ENCODE data around the gene SPIRE2.
A peak's percentile ranks its signal among the peaks of the same experiment; 100 is the strongest.

SPIRE2 gene

DNA sequence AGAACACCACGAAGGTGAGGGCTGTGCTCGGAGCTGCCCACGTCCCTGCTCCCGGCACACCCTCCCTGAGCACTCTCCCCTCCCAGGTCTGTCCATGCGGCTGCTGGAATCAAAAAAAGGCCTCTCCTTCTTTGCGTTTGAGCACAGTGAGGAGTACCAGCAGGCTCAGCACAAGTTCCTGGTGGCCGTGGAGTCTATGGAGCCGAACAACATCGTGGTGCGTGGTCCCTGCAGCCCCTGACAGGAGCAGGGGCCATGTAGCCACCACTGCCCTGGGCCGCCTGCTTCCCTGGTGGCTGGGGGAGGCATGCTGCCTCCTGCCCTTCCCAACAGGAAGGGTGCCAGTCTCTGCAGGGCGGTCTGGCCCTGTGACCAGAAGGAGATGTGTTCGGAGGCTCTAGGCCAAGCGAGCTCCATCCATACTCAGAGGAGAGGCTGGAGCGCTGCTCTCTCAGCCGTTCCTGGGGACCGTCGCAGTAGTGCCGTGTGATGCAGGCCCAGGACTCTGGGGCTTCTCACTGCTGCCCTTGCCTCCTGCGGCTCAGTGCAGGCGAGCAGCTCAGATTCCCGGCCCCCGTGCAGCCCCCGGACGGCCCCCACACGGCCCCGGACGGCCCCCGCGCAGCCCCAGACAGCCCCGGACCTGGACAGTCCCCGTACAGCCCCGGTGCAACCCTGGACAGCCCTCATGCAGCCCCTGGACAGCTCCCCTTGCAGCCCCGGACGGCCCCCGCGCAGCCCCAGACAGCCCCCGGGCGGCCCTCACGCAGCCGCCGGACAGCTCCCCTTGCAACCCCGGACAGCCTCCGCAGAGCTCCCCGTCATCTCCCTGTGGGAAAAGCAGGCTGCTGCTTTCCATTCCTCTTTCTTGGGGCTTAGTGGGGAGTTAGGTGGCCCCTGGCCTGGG, 65.6 kb downstream of the SPIRE2 start:
- DNase-seq: no peak

DNA sequence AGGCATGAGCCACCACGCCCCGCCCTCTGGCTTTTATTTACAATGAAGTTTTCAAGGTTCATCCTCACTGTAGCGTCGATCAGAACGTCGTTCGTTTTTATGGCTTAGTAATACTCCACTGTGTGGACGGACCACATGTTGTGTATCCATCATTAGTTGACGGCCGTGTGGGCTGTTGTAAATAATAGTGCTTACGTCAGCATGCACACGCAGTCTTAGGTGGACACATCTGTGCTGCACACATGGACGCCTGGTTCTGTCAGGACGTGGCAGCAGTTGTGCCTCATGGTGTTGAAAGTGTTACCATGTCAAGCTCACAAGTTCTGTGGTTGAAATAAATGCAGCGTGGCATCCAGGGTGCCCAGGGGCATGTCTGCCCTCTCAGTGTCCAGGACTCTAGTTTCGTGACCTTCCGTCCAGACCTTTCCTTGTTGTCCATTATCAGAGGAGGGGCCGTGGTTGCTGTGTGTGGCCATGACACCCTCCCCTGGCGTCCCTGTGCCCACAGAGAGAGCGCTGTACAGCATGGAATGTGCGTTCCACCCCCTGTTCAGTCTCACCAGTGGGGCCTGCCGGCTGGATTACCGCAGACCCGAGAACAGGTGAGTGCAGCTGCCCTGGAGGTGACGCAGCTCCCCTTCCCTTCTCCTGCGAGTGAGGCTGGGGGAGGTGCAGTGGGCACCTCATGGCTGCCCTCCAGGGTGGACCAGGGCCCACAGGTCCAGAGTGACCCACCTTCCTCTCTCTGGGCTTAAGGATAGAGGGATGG, 67.4 kb downstream of the SPIRE2 start:
- DNase-seq: no peak

DNA sequence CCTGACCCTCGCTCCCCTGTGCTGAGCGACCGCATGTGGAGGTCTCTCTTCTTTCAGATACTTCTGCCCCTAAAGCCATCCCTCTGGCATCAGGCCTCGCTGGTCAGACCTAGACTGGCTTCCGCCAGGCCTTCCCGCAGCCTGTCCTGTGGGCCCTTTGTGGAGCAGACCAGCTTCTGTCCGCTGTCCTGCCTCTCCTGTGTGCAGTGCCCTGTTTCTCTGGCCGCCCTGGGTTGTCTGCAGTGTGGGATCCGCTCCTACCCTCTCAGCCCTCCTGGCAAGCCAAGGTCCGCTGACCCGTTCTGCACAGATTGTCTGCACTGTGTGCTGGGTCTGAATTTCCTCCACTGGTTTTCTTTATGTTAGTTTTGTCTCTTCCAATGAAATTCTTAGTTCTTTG, 68.9 kb downstream of the SPIRE2 start:
- DNase-seq: no peak

DNA sequence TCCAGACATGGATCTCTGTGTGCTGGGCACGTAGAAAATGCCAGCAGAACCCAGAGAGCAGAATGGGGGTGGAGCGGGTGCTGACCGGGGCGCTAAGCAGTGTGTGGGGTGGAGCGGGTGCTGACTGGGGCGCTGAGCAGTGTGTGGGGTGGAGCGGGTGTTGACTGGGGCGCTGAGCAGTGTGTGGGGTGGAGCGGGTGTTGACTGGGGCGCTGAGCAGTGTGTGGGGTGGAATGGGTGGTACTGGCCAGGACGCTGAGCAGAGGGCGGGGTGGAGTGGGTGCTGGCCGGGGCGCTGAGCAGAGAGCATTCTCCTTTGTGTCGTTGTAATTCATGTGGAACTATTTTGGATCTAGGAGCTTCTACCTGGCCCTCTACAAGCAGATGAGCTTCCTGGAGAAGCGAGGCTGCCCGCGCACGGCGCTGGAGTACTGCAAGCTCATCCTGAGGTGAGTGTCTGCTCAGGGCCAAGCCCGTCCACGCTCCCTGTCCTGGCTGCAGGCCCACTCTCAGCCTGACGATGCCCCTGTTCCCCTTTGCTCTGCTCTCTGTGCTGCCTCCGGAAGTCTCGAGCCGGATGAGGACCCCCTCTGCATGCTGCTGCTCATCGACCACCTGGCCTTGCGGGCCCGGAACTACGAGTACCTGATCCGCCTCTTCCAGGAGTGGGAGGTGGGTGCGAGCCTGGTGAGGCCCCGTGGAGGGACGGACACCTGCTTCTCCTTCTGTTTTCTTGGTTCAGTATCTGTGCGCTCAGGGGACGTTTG, 70.1 kb downstream of the SPIRE2 start:
- DNase-seq: no peak

DNA sequence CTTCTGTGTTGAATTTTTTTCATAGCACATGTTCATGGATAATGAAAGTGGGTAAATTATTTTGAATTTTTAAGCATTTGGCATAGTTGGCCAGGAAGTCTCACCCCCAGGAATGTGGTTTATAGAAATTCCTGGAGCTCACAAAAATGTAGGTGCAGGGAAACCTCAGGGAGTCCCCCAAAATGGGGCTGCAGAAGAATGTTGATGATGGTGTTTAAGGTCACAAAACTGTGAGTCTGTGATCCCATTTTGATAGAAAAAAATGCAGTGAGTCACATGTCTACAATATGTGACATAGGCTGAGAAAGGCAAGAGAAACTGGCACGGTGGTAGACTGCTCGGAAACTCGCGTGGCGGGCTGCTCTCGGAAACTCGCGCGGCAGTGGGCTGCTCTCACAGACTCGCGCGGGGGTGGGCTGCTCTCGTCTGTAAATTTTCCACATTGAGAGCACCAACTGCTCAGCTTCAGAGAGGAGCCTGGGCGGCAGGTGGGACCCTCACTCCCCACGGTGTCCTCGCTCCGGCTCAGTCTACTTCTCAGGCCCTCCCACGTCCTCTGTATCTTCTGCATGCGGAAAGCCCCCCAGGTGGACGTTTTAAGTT, 71.7 kb downstream of the SPIRE2 start:
- no peak for DNase-seq

DNA sequence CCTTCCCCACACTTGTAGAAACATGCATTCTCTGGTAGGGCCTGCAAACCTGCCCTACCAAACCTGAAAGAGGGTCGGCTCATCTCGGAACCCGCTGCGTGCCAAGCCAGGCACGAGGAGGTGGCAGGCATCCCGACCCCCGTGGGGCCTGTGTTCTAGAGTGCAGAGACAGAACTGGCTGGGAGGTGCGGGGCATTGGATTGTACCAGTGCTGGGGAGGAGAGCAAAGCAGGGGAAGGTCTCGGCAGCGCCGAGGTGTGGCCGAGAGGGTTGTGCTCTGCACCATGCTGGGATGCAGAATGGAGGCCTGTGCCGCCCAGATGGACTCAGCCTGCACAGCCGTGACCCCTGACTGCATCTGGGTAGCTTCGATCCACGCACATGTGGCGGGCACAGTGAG, 72.6 kb downstream of the SPIRE2 start:
- DNase-seq: no peak

DNA sequence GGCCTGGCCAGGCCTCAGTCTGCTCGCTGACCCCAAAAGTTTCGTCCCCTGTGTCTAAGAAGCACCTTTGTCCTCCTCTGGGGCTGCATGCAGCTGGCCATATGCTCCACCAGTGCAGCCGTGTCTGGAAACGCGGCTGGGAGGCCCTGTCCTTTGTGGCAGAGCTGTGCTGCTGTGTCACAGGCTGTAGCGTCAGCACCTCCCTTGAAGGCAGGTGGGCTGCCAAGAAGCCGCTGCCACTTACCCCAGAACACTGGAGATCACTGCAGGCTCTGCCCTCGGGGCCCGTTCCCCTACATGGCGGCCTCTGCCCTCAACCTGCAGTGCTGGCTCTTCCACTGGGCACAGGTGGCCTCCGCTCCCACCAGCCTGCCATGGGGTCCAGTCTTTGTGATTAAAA, 74.7 kb downstream of the SPIRE2 start:
- DNase-seq: no peak

DNA sequence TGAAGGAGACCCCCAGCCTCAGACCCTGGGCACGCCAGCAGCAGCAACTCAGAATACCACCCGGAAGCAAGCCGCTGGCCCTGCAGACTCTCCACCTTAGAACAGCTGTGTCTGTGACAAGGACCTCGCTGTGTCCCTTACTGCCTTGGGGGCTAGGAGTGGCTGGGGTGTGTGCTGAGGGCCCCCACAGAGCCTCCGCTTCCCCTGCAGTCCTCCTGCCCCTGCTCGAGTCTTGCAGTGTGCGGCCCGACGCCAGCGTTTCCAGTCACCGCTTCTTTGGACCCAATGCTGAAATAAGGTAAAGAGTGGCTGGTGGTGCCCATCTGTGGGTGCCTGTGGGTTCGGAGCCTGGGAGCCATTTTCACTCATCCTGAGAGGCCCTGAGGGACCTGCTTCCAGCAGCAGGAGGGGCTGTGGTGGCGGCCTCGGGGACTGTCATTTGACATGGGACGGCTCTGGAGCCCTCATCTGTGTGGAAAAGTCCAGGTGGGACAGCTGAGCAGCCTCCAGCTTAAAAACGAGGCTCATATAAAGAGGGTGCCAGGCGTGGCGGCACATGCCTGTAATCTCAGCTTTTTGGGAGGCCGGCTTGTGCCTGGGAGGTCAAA, 75.7 kb downstream of the SPIRE2 start:
- no peak for DNase-seq

DNA sequence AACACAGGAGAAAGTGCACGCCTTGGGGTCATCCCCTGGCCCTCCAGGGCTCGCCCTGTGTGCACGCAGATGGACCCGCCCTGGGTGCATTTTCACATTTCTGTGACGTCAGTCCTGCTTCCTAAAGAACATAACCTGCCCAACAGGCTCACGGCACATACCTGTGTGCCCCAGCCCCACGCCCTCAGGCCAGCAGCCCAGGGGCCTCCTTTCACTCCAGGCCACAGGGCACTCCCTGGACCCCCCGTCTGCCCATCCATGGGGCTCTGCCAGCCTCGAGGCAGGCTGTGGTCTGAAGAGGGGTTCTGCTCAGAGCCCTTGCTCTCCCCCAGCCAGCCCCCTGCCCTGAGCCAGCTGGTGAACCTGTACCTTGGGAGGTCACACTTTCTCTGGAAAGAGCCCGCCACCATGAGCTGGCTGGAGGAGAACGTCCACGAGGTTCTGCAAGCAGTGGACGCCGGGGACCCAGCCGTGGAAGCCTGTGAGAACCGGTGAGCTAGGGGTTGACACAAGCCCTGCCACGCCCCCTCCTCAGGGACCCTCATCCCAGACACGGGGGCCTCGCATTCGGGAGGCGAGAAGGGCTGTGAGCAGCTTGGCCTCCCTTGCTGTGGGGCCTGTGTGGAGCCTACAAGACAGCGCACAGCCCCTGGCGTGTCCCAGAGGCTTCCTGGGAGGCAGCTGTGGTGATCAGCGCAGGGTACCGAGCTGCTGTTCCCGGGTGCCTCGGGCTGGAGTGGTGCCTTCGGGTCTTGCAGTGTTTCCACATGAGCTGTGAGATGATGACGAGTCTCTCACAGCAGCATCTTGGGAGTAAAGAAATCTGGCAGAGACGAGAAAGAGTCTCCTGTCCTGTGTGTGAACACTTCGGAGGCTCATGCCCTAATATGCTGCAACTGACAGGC, 76.6 kb downstream of the SPIRE2 start:
- DNase-seq: no peak

DNA sequence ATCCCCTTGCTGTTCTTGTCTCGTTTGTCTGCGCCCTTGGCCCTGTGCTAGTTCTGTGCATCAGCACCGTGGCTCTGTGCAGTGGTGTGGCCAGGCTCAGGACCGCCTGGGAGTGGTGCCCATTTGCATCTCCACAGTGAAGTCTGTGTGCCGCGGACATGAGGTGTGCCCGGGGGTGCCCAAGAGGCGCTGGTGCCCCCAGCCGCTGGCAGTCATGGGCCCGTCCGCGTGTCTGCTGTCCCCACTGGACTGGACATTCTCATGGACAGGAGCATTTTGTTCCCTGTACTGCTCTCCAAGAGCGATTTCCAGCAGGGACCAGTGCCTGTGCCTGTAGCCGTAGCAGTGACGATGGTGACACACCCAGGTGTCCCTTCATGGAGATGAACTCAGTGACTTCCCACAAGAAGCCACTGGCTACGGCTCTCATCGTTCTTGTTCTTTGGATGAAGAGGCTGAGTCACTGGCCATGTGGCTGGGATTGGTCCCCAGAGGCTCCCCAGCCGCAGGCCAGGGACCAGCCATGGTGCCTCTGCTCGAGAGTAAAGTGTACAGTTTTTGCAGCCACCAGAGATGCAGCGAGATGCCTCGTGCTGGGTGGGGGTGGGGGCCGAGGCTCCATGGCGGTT, 77.3 kb downstream of the SPIRE2 start:
- DNase-seq: no peak

DNA sequence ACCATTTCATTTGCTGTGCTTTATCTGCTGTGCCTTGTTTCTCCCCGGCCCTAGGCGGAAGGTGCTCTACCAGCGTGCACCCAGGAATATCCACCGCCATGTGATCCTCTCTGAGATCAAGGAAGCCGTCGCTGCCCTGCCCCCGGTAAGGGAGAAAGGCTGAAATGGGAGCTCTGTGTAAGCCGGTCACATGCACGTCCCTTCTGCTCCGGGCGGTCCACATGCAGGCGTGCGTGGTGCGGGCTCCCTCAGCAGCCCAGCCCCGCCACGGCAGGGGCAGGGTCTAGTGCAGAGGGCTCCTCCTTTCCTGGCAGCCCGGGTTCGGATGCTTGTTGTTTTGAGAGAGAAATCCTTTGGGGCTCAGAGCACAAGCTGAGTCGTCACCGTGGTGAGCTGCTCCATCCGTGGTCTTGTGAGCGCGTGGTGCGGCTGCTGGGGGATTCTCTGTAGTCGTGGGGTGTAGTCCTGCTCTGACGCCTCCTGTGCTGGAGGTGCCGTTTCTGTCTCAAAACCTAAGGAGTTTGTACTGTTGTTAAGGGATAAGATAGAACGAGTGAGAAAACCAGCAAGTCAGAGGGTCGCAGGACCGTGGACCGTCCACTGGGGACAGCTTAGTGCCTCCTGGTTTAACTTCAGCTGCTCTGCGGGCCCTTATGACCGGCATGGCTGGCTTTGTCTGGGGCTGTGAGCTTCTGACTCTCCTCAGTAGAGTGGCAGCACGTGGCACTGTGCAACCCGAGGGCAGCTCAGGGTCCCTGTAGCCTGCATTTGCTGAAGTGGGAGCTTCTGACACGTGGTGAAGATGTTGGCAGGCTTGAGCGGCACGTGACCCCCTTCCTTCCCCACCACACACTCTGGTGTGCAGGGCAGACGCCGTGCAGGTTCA, 78.1 kb downstream of the SPIRE2 start:
- DNase-seq: no peak

DNA sequence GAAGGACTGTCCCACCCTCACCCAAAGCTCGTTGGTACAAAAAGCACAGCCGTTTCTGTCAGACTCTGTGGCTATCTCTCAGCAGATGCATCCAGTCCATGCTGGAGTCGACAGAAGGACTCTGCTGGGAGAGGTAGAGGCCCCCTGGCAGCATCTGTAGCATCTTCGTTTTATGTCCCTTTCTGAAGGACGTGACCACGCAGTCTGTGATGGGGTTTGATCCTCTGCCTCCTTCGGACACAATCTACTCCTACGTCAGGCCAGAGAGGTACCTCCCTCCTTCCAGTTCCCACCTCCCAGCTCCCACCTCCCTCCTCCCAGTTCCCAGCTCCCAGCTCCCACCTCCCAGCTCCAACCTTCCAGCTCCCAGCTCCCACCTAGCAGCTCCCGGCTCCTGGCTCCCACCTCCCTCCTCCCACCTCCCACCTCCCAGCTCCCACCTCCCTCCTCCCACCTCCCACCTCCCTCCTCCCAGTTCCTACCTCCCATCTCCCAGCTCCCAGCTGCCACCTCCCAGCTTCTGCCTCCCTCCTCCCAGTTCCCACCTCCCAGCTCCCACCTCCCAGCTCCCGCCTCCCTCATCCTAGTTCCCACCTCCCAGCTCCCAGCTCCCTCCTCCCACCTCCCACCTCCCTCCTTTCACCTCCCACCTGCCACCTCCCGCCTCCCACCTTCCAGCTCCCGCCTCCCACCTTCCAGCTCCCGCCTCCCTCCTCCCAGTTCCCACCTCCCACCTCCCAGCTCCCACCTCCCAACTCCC, 79.0 kb downstream of the SPIRE2 start:
- no peak for DNase-seq

DNA sequence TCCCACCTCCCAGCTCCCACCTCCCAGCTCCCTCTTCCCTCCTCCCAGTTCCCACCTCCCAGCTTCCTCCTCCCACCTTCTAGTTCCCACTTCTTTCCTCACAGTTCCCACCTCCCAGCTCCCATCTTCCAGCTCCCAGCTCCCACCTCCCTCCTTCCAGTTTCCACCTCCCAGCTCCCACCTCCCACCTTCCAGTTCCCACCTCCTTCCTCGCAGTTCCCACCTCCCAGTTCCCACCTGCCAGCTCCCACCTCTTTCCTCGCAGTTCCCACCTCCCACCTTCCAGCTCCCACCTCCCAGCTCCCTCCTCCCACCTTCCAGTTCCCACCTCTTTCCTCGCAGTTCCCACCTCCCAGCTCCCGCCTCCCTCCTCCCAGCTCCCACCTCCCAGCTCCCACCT, 80.0 kb downstream of the SPIRE2 start:
- DNase-seq: no peak

DNA sequence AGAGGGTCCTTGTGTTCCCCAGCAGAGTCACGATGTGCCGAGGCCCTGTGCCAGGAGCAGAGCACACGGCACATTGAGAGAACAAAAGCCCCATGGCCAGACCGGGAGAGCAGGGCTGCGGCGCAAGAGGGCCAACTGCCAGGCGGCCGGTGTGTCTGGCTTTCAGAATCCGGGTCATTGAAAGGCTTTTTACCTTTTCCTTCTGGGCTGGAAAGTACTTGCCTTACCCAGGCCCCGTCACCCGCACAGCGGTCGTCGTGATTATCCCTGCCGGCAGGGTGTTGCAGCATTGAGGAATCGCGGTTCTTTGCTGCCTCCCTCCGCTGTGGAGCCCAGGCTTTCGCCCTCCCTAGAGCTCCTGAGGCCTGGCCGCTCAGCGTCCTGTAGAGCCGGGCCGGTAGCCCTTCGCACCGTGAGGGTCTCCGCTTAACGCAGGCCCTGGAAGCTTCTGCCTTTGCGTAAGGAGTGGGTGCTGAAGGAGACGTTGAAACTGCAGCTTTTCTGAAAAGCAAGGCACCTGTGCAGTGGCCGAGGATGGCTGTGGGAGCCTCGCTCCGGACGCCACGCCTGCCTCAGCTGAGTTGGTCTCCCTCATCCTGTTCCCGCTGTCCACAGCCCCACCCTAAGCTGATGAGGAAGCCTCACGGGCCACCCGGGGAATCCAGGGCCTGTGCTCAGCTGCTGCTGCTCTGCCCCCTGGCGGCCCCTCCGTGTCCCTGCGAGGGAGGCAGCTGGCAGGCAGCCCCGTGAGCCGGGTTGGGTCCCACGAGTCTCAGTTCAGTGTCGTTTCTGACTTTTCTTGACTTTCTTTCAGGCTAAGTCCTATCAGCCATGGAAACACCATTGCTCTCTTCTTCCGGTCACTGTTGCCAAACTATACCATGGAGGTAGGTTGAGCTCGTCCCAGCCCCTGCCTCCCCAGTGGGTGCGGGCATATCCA, 81.8 kb downstream of the SPIRE2 start:
- peak in 51 of 56 donors; percentile 20 to 90 (median 63) for DNase-seq

DNA sequence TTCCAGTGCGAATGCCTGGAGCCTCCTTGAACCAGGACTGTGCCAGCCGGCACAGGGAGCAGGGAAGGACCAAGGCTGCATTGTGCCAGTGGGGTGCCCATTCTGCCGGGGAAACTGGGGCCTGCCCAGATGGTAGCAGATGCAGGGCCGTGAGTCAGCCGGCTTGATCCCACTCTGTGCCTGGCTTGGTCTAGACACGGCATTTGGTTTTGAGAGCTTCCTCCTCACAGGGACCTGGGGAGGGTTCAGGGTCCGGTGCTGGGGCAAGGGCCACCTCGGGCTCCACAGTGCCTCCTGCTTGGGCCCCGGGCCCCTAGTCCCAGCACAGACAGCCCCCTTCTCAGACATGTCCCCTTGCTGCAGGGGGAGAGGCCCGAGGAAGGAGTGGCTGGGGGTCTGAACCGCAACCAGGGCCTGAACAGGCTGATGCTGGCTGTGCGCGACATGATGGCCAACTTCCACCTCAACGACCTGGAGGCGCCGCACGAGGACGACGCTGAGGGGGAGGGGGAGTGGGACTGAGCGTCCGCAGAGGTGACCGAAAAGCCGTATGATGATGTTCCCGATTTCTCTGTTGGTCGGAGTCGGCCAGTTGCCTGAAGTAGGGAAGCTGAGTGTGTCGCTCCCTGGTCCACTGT, 82.6 kb downstream of the SPIRE2 start:
- no peak for DNase-seq

DNA sequence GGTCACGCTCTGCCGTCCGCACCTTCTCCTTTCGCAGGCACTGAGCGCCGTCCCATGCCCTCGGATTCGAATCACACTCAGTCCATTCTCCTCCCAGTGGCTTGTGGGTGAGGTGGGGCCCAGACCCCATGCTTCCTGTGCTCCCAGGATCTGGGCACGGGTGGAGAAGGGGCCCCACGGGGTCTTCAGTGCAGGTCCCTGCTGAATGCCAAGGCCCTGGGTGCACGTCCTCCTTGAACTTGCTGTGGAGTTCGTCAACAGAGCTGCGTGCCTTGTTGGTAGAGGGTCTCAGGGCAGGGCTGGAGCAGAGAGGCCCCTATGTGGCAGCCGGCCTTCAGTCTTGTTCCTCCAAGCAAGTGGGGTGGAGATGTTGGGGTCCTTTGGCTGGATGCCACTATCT, 83.1 kb downstream of the SPIRE2 start:
- DNase-seq: no peak
